K562 (cell line): ENCODE data around the gene ITGA7. TPM values are rescaled to one million over a fixed set of nuclear protein-coding genes. Genes with fewer than 3 reads are reported as not detected.

Source experiments
- BCOR ChIP-seq: fragments of 450-650 bp; IDR thresholded peaks from 2 replicates; pipeline ENCODE4 v1.6.1; 2016
- C11orf30 ChIP-seq: fragments of 450-650 bp; IDR thresholded peaks from 2 replicates; pipeline ENCODE4 v1.6.1; 2016; ENCODE audit warnings: low read depth, mild to moderate bottlenecking
- CREM ChIP-seq: IDR thresholded peaks from 2 replicates; pipeline ENCODE4 v1.6.1; 2014; ENCODE audit warnings: antibody characterized with exemption, low read depth
- CSDE1 ChIP-seq, 2 experiments: fragments of 450-650 bp; IDR thresholded peaks; 2 replicates each; pipeline ENCODE4 v1.6.1; 2016; ENCODE audit warnings: mild to moderate bottlenecking in 1 of 2
- LARP7 ChIP-seq: fragments of 450-650 bp; IDR thresholded peaks from 2 replicates; pipeline ENCODE4 v1.6.1; 2016
- MEF2D ChIP-seq: conservative IDR thresholded peaks from 2 replicates; pipeline ENCODE4 v1.6.1; 2016; ENCODE audit warnings: low read depth, missing genetic modification characterization, missing compliant biosample characterization
- NFE2L1 ChIP-seq: fragments of 450-650 bp; IDR thresholded peaks from 2 replicates; pipeline ENCODE4 v1.6.1; 2016; ENCODE audit warnings: missing genetic modification characterization, low read depth, mild to moderate bottlenecking, missing compliant biosample characterization, moderate library complexity, borderline replicate concordance
- POLR2G ChIP-seq: fragments of 200-400 bp; formaldehyde crosslinking; IDR thresholded peaks from 2 replicates; pipeline ENCODE4 v1.6.1; 2017; ENCODE audit warnings: low read depth, mild to moderate bottlenecking, antibody characterized with exemption, low read length, moderate library complexity
- RAD51 ChIP-seq: fragments of 450-650 bp; IDR thresholded peaks from 2 replicates; pipeline ENCODE4 v1.7.1; 2016; ENCODE audit warnings: low read depth, mild to moderate bottlenecking, borderline replicate concordance
- SMARCA5 ChIP-seq: fragments of 450-650 bp; IDR thresholded peaks from 2 replicates; pipeline ENCODE4 v1.6.1; 2016
- SP2 ChIP-seq: IDR thresholded peaks from 2 replicates; pipeline ENCODE4 v1.6.1; 2011; ENCODE audit warnings: mild to moderate bottlenecking, low read depth, low read length, moderate library complexity; ENCODE audit not compliant: poor library complexity, severe bottlenecking; ENCODE audit errors: extremely low read depth
- XRCC3 ChIP-seq: fragments of 450-650 bp; IDR thresholded peaks from 2 replicates; pipeline ENCODE4 v1.6.1; 2017; ENCODE audit warnings: mild to moderate bottlenecking, moderate library complexity
- ZNF165 ChIP-seq: fragments of 250-450 bp; sonication (Bioruptor Pico); IDR thresholded peaks from 2 replicates; pipeline ENCODE4 v1.4.0; 2020; ENCODE audit warnings: borderline replicate concordance
- polyA plus RNA-seq, 8 experiments: library from polyadenylated mRNA; depleted of rRNA in 4 of 8; stranded (reverse) in 5 of 8; unstranded in 3 of 8; fragments of >200 nt; fragmentation: Nextera tagmentation in 2 of 8; fragmentation: Illumina TruSeq in 1 of 8; extraction: Ambion mirVana in 2 of 8; extraction: Trizol in 1 of 8; gene quantifications; 2 replicates each; pipeline versions ENCODE4 v1.2.1 to v1.2.3, GENCODE V29; 2011 to 2014; ENCODE audit warnings: inconsistent platforms in 1 of 8, missing spikeins in 1 of 8
- total RNA-seq, 7 experiments: library from RNA; depleted of rRNA in 6 of 7; stranded (reverse); fragments of >200 nt in 6 of 7; fragmentation: Illumina TruSeq in 2 of 7; extraction: Trizol in 2 of 7; gene quantifications; 2 replicates each; pipeline versions ENCODE4 v1.2.1 to v1.2.3, GENCODE V29; 2011 to 2021; ENCODE audit warnings: low replicate concordance in 1 of 7
- TF ChIP-seq, protein P1 (sequence below), 2 experiments: IDR thresholded peaks; 2 replicates each; pipeline ENCODE4 v1.6.1; 2011; ENCODE audit warnings: borderline replicate concordance in 1 of 2, control low read depth in 1 of 2, low read depth in 1 of 2, low read length in 1 of 2, mild to moderate bottlenecking in 1 of 2, mixed read lengths in 1 of 2, moderate library complexity in 1 of 2; ENCODE audit not compliant: insufficient read depth in 1 of 2, insufficient read length in 1 of 2, poor library complexity in 1 of 2, severe bottlenecking in 1 of 2; ENCODE audit errors: extremely low read depth in 1 of 2
- TF ChIP-seq, protein P2 (sequence below): fragments of 200-800 bp; sonication (Bioruptor generic); IDR thresholded peaks from 2 replicates; pipeline ENCODE4 v1.6.1; 2017; ENCODE audit warnings: missing genetic modification characterization, missing compliant biosample characterization
- TF ChIP-seq, protein P3 (sequence below): sonication (generic); formaldehyde crosslinking; IDR thresholded peaks from 2 replicates; pipeline ENCODE4 v1.8.1; 2023; ENCODE audit warnings: mild to moderate bottlenecking, missing genetic modification reagents
- TF ChIP-seq, protein P4 (sequence below): fragments of 250-450 bp; sonication (Bioruptor Pico); IDR thresholded peaks from 2 replicates; pipeline ENCODE4 v1.5.0; 2020; ENCODE audit warnings: mild to moderate bottlenecking, borderline replicate concordance
- TF ChIP-seq, protein P5 (sequence below): fragments of 250-450 bp; sonication (Bioruptor Pico); IDR thresholded peaks from 2 replicates; pipeline ENCODE4 v1.4.0; 2020; ENCODE audit warnings: mild to moderate bottlenecking, moderate library complexity

ITGA7 gene
- total and polyA plus RNA-seq, 9 of the 15 experiments (the other 6 are each of a cell fraction or from before 2014, with no cell fraction given): 0.11 to 2.3 (median 0.56) TPM; not detected in 1

DNA sequence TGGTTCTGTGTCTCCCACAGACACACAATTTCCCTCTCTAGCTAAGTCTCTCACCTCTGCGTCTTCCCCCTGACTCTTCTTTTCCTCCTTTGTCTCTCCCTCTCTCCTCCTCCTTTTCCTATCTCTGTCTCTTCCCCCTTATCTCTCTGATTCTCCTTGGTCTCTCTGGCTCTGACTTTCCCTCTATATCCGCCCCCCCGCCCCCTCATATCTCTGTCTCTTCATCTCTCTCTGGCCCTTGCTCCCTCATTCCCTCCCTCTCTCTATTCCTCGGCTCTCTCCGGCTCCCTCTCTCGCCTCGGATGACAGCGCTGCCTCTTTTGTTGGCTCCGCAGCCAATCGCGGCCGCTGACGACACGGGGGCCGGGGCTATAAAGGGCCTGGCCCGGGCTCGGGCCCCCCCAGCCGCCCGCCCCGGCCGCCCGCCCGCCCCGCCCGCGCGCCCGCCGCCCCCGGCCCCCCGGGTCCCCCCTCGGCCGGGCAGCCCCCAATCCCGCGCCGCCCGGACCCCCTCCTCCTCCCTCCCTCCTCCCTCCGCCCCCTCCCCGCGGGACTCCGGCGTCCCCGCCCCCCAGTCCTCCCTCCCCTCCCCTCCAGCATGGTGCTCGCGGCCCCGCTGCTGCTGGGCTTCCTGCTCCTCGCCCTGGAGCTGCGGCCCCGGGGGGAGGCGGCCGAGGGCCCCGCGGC is 35.2 kb upstream of the ITGA7 start, which contains the start of gene GDF11 (continued):
- peak; percentile 90 for TF ChIP-seq SMARCA5
- TF ChIP-seq C11orf30: peak; percentile 46; the same call in 1 of the 2 replicates
- TF ChIP-seq MEF2D (tag): no peak
- TF ChIP-seq SP2: peak; percentile 44
- TF ChIP-seq, protein P1, sequence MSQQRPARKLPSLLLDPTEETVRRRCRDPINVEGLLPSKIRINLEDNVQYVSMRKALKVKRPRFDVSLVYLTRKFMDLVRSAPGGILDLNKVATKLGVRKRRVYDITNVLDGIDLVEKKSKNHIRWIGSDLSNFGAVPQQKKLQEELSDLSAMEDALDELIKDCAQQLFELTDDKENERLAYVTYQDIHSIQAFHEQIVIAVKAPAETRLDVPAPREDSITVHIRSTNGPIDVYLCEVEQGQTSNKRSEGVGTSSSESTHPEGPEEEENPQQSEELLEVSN (IDR thresholded peaks at IDR 0.05; ENCODE audit: borderline replicate concordance in 1 of 2, extremely low read depth in 1 of 2, insufficient read depth in 1 of 2, insufficient read length in 1 of 2, low read depth in 1 of 2, low read length in 1 of 2, poor library complexity in 1 of 2, severe bottlenecking in 1 of 2): no peak
- TF ChIP-seq, protein P2, sequence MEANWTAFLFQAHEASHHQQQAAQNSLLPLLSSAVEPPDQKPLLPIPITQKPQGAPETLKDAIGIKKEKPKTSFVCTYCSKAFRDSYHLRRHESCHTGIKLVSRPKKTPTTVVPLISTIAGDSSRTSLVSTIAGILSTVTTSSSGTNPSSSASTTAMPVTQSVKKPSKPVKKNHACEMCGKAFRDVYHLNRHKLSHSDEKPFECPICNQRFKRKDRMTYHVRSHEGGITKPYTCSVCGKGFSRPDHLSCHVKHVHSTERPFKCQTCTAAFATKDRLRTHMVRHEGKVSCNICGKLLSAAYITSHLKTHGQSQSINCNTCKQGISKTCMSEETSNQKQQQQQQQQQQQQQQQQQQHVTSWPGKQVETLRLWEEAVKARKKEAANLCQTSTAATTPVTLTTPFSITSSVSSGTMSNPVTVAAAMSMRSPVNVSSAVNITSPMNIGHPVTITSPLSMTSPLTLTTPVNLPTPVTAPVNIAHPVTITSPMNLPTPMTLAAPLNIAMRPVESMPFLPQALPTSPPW (CRISPR knock-in tag): peak; percentile 94
- TF ChIP-seq POLR2G: peak; percentile 63
- peak; percentile 59 for TF ChIP-seq CREM
- no peak for TF ChIP-seq NFE2L1 (tag)
- TF ChIP-seq CSDE1 (IDR thresholded peaks at IDR 0.05): peak in 1 of 2 experiments; percentile 78; a peak in 3 of 4 replicates
- TF ChIP-seq LARP7: peak; percentile 99
- TF ChIP-seq, protein P3, sequence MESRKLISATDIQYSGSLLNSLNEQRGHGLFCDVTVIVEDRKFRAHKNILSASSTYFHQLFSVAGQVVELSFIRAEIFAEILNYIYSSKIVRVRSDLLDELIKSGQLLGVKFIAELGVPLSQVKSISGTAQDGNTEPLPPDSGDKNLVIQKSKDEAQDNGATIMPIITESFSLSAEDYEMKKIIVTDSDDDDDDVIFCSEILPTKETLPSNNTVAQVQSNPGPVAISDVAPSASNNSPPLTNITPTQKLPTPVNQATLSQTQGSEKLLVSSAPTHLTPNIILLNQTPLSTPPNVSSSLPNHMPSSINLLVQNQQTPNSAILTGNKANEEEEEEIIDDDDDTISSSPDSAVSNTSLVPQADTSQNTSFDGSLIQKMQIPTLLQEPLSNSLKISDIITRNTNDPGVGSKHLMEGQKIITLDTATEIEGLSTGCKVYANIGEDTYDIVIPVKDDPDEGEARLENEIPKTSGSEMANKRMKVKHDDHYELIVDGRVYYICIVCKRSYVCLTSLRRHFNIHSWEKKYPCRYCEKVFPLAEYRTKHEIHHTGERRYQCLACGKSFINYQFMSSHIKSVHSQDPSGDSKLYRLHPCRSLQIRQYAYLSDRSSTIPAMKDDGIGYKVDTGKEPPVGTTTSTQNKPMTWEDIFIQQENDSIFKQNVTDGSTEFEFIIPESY: no peak
- no peak for TF ChIP-seq XRCC3
- TF ChIP-seq ZNF165 (CRISPR knock-in tag): no peak
- peak; percentile 27; the same call in 1 of the 2 replicates for TF ChIP-seq RAD51
- TF ChIP-seq, protein P4, sequence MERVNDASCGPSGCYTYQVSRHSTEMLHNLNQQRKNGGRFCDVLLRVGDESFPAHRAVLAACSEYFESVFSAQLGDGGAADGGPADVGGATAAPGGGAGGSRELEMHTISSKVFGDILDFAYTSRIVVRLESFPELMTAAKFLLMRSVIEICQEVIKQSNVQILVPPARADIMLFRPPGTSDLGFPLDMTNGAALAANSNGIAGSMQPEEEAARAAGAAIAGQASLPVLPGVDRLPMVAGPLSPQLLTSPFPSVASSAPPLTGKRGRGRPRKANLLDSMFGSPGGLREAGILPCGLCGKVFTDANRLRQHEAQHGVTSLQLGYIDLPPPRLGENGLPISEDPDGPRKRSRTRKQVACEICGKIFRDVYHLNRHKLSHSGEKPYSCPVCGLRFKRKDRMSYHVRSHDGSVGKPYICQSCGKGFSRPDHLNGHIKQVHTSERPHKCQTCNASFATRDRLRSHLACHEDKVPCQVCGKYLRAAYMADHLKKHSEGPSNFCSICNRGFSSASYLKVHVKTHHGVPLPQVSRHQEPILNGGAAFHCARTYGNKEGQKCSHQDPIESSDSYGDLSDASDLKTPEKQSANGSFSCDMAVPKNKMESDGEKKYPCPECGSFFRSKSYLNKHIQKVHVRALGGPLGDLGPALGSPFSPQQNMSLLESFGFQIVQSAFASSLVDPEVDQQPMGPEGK (CRISPR knock-in tag): no peak
- TF ChIP-seq, protein P5, sequence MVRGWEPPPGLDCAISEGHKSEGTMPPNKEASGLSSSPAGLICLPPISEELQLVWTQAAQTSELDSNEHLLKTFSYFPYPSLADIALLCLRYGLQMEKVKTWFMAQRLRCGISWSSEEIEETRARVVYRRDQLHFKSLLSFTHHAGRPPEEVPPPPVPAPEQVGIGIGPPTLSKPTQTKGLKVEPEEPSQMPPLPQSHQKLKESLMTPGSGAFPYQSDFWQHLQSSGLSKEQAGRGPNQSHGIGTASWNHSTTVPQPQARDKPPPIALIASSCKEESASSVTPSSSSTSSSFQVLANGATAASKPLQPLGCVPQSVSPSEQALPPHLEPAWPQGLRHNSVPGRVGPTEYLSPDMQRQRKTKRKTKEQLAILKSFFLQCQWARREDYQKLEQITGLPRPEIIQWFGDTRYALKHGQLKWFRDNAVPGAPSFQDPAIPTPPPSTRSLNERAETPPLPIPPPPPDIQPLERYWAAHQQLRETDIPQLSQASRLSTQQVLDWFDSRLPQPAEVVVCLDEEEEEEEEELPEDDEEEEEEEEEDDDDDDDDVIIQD (CRISPR knock-in tag): no peak
- TF ChIP-seq BCOR: peak; percentile 83
